Neutrophil (primary cell): ENCODE results near the gene ATAD3B.
"Not testable (repeated sequence)": the region's sequence is repeated elsewhere in the genome, so short reads cannot be mapped to it uniquely, and the experiment has no call there.

Experiments used
- H3K27ac ChIP-seq: fragments of 200-600 bp; sonication (generic); 2 replicates; pipeline ENCODE4 v1.5.1; 2016; ENCODE audit warnings: mild to moderate bottlenecking, moderate library complexity
- H3K27me3 ChIP-seq: fragments of 200-600 bp; sonication (generic); 2 replicates; pipeline ENCODE4 v1.6.0; 2016; ENCODE audit warnings: mild to moderate bottlenecking
- H3K36me3 ChIP-seq: fragments of 200-600 bp; sonication (generic); 2 replicates; pipeline ENCODE4 v1.5.1; 2017
- H3K4me1 ChIP-seq, 2 experiments: fragments of 200-600 bp in 1 of 2; sonication (generic) in 1 of 2; 1 replicate in 1 of 2; 2 replicates in 1 of 2; pipeline versions ENCODE4 v1.5.1 to v1.6.1; 2013 to 2016; ENCODE audit warnings: low read depth in 1 of 2, low read length in 1 of 2, mild to moderate bottlenecking in 1 of 2, moderate library complexity in 1 of 2; ENCODE audit not compliant: control insufficient read depth in 1 of 2, insufficient read depth in 1 of 2
- H3K4me3 ChIP-seq, 2 experiments: fragments of 200-600 bp in 1 of 2; sonication (generic) in 1 of 2; 1 replicate in 1 of 2; 2 replicates in 1 of 2; pipeline ENCODE4 v1.5.1; 2013 to 2016; ENCODE audit warnings: low read depth in 1 of 2, low read length in 1 of 2, mild to moderate bottlenecking in 1 of 2, moderate library complexity in 1 of 2
- H3K9me3 ChIP-seq: fragments of 200-600 bp; sonication (generic); 2 replicates; pipeline ENCODE4 v1.5.1; 2016
- TF ChIP-seq, protein P1 (sequence below): fragments of 200-600 bp; sonication (generic); IDR thresholded peaks from 2 replicates; pipeline ENCODE4 v1.5.1; 2016; ENCODE audit warnings: antibody characterized with exemption

ATAD3B gene

DNA sequence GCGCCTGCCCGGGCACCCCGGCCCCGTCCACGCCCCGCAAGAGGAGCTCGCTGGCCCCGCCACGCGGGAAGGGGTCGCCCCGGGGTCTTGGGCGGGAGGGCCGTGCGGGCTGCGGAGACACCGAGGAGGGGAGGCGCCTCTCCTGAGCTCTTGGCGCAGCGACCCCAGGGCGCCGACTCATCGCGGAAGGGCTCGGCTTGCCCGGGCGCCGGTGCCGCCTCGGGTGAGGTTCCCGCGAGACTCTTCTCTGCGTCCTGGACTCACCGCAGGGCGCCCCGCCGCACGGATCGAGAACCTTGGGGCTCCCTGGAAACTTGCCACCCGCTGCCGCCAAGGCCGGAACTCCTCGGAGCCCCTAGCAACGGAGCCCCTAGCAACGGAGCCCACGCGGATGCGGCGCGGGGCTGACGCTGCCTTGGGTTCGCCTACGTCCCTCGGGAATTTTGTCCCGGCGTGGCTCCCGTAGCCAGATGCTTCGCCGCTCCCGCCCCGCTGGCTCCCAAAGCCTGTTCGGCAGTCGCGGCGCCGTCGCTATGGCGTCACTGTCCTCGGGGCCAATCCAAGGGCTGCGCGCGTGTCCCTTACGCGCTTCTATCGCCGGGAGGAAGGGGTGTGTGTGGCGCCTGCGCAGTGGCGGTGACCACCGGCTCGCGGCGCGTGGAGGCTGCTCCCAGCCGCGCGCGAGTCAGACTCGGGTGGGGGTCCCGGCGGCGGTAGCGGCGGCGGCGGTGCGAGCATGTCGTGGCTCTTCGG, 40.1 kb downstream of the ATAD3B start, which contains the start of gene ATAD3A:
TSS of gene ATAD3A (plus strand) at position 630 of the 753 bp plus-strand sequence. CDS start at position 737, 107 bp downstream.
- peak within 1 kb of the TSS; percentile 78 for H3K27ac ChIP-seq
- no peaks in the 10 kb centered on the region for H3K27me3 ChIP-seq
- H3K4me3 ChIP-seq = peak within 1 kb of the TSS; percentile 75 to 90
- H3K9me3 ChIP-seq = no peaks in the 10 kb centered on the region
- TF ChIP-seq, protein P1, sequence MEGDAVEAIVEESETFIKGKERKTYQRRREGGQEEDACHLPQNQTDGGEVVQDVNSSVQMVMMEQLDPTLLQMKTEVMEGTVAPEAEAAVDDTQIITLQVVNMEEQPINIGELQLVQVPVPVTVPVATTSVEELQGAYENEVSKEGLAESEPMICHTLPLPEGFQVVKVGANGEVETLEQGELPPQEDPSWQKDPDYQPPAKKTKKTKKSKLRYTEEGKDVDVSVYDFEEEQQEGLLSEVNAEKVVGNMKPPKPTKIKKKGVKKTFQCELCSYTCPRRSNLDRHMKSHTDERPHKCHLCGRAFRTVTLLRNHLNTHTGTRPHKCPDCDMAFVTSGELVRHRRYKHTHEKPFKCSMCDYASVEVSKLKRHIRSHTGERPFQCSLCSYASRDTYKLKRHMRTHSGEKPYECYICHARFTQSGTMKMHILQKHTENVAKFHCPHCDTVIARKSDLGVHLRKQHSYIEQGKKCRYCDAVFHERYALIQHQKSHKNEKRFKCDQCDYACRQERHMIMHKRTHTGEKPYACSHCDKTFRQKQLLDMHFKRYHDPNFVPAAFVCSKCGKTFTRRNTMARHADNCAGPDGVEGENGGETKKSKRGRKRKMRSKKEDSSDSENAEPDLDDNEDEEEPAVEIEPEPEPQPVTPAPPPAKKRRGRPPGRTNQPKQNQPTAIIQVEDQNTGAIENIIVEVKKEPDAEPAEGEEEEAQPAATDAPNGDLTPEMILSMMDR = peak; percentile 42
- H3K4me1 ChIP-seq = peaks cover 12 to 13% of the 10 kb centered on the region in 2 experiments
- H3K36me3 ChIP-seq = no peaks in the 10 kb centered on the region

DNA sequence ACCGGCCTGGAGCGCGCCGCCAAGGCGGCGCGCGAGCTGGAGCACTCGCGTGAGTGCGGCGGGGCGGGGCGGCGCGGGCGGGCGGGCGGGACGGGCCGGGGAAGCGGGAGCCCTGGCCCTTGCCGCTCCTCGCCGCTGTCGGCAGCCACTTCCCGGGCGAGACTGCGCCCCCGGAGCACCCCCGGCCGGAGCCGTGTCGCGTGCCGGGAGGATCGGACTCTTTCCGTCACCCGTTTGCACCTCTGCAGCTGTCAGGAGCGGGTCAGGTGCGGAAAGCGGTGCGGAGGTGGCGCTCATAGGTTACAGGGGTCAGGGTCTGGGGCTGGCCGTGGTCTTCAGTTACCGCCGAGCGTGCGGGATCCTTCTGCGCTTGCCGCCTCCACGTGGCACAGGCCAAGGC, 40.9 kb downstream of the ATAD3B start:
- not testable (repeated sequence) for H3K9me3 ChIP-seq, H3K36me3 ChIP-seq, H3K27me3 ChIP-seq, H3K27ac ChIP-seq
- Histone ChIP-seq H3K4me1 (peaks cover 12 to 13% of the 10 kb centered on the region in 2 experiments), H3K4me3 (peak overlapping the region; percentile 75 to 90)

DNA sequence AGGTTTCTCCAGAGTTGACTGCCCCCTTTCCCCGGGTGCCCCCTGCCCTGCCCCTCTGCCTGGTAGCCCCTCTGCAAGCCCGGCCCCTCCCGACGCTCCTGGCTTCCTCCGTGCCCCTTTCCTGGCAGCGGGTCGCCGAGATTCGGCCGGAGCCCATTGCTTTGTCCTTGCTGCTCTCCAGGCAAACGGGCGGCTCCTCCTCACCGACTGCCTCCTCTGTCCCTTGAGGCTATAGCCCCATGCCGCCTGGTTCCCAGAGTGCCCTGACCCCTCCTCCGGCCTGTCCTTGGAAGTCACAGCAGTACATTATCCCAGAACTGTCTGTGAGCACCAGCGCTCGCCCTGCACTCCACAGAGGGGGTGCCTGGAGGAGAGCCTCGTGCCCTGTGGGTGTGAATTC, 42.1 kb downstream of the ATAD3B start:
- H3K36me3 ChIP-seq = peaks cover 10% of the 10 kb centered on the region
- not testable (repeated sequence) for H3K4me3 ChIP-seq, H3K27me3 ChIP-seq, H3K9me3 ChIP-seq, H3K27ac ChIP-seq
- peaks cover 12 to 13% of the 10 kb centered on the region in 2 experiments for H3K4me1 ChIP-seq

DNA sequence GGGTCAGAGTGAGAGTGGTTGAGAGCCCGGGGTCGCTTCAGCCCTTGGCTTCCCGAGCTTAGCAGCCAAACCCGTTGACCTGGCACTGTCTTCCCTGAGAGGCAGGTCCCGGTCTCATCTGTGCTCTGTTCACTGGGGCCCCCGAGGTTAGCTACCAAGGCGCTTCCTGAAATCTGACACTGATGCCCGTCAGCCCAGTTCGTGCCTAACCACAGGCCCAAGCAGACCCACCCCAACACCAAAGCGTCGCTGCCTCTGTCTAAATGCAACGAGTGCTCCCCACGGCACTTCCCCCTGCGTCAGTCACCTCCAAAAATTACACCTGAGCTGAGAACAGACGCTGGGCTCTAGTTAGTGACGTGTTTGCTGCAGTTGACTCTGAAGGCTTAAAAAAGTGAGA, 42.8 kb downstream of the ATAD3B start:
- H3K4me1 ChIP-seq = peaks cover 12 to 13% of the 10 kb centered on the region in 2 experiments
- H3K9me3 ChIP-seq, H3K4me3 ChIP-seq, H3K27me3 ChIP-seq, H3K27ac ChIP-seq: not testable (repeated sequence)
- H3K36me3 ChIP-seq = peaks cover 11% of the 10 kb centered on the region

DNA sequence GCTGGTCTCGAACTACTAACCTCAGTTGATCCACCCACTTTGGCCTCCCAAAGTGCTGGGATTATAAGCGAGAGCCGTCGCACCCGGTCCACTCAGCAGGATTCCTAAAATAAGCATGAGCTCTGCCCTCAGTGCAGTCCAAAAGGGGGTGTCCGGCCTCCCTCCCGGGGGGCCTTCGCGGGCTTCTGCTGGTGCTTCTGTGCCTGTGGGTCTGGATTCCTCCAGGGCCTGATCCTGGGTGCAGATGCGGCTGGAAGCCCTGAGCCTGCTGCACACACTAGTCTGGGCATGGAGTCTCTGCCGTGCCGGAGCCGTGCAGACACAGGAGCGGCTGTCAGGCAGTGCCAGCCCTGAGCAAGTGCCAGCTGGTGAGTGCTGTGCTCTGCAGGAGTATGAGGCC, 45.4 kb downstream of the ATAD3B start:
- H3K9me3 ChIP-seq, H3K27me3 ChIP-seq, H3K27ac ChIP-seq, H3K4me1 ChIP-seq, H3K4me3 ChIP-seq: not testable (repeated sequence)
- H3K36me3 ChIP-seq = peaks cover 28% of the 10 kb centered on the region

DNA sequence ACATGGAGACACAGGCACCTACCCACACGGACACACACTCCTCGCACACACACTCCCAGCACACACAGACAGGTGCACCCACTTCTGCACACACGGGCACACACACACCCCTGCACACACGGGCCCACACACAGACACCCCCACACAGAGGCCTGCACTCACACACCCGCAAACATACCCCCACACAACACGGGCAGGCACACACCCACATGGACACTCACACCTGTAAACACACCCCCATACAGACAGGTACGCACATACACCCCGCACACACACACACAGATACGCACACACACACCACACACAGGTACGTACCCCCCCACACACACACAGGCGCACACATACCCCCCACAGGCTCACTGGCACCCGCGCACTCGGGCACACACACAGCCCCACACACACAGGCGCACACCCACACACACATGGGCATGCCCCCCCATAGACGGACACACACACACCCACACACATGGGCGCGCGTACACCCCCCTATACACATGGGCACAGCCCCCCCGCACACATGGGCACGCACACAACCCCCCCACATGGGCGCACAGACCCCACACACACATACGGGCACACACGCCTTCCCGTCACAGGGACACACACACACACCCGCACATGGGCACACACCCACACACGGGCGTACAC, 46.5 kb downstream of the ATAD3B start:
- H3K27ac ChIP-seq = no peak overlapping the region
- no peak overlapping the region for H3K4me3 ChIP-seq
- H3K9me3 ChIP-seq = no peaks in the 10 kb centered on the region
- H3K36me3 ChIP-seq = peaks cover 28% of the 10 kb centered on the region
- TF ChIP-seq, protein P1 = no peak
- no peaks in the 10 kb centered on the region for H3K4me1 ChIP-seq
- H3K27me3 ChIP-seq = no peaks in the 10 kb centered on the region

DNA sequence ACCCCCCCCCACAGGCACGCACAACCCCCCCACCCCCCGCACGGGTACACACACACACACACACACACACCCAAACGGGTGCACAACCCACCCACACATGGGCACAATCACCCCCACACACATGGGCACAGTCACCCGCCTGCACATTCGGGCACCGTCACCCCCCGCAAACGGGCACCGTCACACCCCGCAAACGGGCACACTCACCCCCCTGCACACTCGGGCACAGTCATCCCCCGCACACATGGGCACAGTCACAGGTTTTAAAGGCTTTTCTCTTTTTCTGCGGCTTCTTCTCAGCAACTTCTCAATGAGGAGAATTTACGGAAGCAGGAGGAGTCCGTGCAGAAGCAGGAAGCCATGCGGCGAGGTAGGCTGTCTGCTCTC, 47.0 kb downstream of the ATAD3B start:
- not testable (repeated sequence) for H3K9me3 ChIP-seq, H3K27me3 ChIP-seq, H3K27ac ChIP-seq, H3K4me1 ChIP-seq, H3K4me3 ChIP-seq
- H3K36me3 ChIP-seq = peaks cover 32% of the 10 kb centered on the region

DNA sequence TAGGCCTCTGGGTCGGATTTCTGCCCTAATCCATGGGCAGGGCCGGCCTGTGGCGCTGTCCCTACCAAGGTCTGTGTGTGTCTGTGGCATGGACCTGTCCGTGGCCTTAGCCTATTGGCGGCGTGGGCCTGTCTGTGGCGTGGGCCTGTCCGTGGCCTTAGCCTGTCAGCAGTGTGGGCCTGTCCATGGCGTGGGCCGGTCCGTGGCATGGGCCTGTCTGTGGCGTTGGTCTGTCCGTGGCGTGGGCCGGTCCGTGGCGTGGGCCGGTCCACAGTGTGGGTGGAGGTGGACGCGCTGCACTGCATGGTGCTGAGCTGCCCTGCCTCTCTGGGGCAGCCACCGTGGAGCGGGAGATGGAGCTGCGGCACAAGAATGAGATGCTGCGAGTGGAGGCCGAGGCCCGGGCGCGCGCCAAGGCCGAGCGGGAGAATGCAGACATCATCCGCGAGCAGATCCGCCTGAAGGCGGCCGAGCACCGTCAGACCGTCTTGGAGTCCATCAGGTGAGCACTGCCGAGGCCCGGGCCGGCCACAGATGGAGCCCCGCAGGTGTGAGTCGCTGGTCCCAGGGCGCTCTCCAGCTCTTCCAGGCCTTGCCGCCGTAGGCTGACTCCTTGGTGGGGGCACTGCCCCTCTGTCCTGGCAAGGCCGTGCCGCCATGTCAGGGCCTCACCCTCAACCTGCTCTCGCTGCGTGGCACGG, 48.4 kb downstream of the ATAD3B start:
- not testable (repeated sequence) for H3K27ac ChIP-seq, H3K9me3 ChIP-seq, H3K4me3 ChIP-seq, H3K4me1 ChIP-seq, H3K27me3 ChIP-seq
- H3K36me3 ChIP-seq = peaks cover 33% of the 10 kb centered on the region
